Measurements from ENCODE around the gene OTOG. TPM values are rescaled to one million over a fixed set of nuclear protein-coding genes. Genes with fewer than 3 reads are reported as not detected.

Gene OTOG
- total and polyA plus RNA-seq, 2 of the 8 experiments (the other 6 are each of a cell fraction or from before 2014, with no cell fraction given): 0.41 to 1.5 TPM

GRCh38 chr11:17588166-17588565 lies 41.1 kb downstream of the OTOG start (continued):
- TF ChIP-seq POLR2AphosphoS5 (IDR thresholded peaks at IDR 0.05; ENCODE audit: low read depth, low read length) (no peak), FOSL1 (IDR thresholded peaks at IDR 0.05; ENCODE audit: insufficient read depth, low read depth, low read length) (no peak)
